ENCODE results near the gene NOX3.

NOX3 gene

GRCh38 chr6:155424181-155424580 lies 31.5 kb downstream of the NOX3 start:
- H3K9me3 ChIP-seq (ENCODE audit: low read length), result no peaks in the 10 kb centered on the region
- H3K4me1 ChIP-seq (ENCODE audit: insufficient read depth, low read length), result no peaks in the 10 kb centered on the region
- no peak overlapping the region for H3K27ac ChIP-seq (ENCODE audit: low read depth, low read length)
- no peaks in the 10 kb centered on the region for H3K27me3 ChIP-seq (ENCODE audit: control insufficient read depth in 1 of 2, insufficient read depth in 2 of 2, low read length in 2 of 2)
- H3K9ac ChIP-seq (ENCODE audit: low read length), result no peak overlapping the region
- H3K4me3 ChIP-seq (ENCODE audit: low read depth in 1 of 2, low read length in 2 of 2), result no peak overlapping the region
- no peaks in the 10 kb centered on the region for H3K36me3 ChIP-seq (ENCODE audit: insufficient read depth, low read length)

- H3K4me3 ChIP-seq (ENCODE audit: low read depth in 1 of 2, low read length in 2 of 2), result no peak overlapping the region
- no peak overlapping the region for H3K9ac ChIP-seq (ENCODE audit: low read length)
- H3K27me3 ChIP-seq (ENCODE audit: control insufficient read depth in 1 of 2, insufficient read depth in 2 of 2, low read length in 2 of 2), result no peaks in the 10 kb centered on the region
- H3K9me3 ChIP-seq (ENCODE audit: low read length), result no peaks in the 10 kb centered on the region
- no peak overlapping the region for H3K27ac ChIP-seq (ENCODE audit: low read depth, low read length)
- no peaks in the 10 kb centered on the region for H3K36me3 ChIP-seq (ENCODE audit: insufficient read depth, low read length)
- peaks cover 5% of the 10 kb centered on the region for H3K4me1 ChIP-seq (ENCODE audit: insufficient read depth, low read length)
Measured at GRCh38 chr6:155422635-155423034, 33.0 kb downstream of the NOX3 start.

- H3K27ac ChIP-seq (ENCODE audit: low read depth, low read length), result no peak overlapping the region
- no peaks in the 10 kb centered on the region for H3K27me3 ChIP-seq (ENCODE audit: control insufficient read depth in 1 of 2, insufficient read depth in 2 of 2, low read length in 2 of 2)
- H3K36me3 ChIP-seq (ENCODE audit: insufficient read depth, low read length), result no peaks in the 10 kb centered on the region
- H3K9me3 ChIP-seq (ENCODE audit: low read length), result no peaks in the 10 kb centered on the region
- no peak overlapping the region for H3K9ac ChIP-seq (ENCODE audit: low read length)
- H3K4me3 ChIP-seq (ENCODE audit: low read depth in 1 of 2, low read length in 2 of 2), result no peak overlapping the region
- H3K4me1 ChIP-seq (ENCODE audit: insufficient read depth, low read length), result peaks cover 5% of the 10 kb centered on the region
Measured at GRCh38 chr6:155420492-155420891, 35.1 kb downstream of the NOX3 start.

GRCh38 chr6:155419161-155419560 lies 36.5 kb downstream of the NOX3 start:
- Histone ChIP-seq H3K4me1 (ENCODE audit: insufficient read depth, low read length) (peaks cover 5% of the 10 kb centered on the region), H3K4me3 (ENCODE audit: low read depth in 1 of 2, low read length in 2 of 2) (no peak overlapping the region), H3K27me3 (ENCODE audit: control insufficient read depth in 1 of 2, insufficient read depth in 2 of 2, low read length in 2 of 2) (no peaks in the 10 kb centered on the region), H3K27ac (ENCODE audit: low read depth, low read length) (no peak overlapping the region), H3K36me3 (ENCODE audit: insufficient read depth, low read length) (no peaks in the 10 kb centered on the region), H3K9me3 (ENCODE audit: low read length) (no peaks in the 10 kb centered on the region), H3K9ac (ENCODE audit: low read length) (no peak overlapping the region)

DNA sequence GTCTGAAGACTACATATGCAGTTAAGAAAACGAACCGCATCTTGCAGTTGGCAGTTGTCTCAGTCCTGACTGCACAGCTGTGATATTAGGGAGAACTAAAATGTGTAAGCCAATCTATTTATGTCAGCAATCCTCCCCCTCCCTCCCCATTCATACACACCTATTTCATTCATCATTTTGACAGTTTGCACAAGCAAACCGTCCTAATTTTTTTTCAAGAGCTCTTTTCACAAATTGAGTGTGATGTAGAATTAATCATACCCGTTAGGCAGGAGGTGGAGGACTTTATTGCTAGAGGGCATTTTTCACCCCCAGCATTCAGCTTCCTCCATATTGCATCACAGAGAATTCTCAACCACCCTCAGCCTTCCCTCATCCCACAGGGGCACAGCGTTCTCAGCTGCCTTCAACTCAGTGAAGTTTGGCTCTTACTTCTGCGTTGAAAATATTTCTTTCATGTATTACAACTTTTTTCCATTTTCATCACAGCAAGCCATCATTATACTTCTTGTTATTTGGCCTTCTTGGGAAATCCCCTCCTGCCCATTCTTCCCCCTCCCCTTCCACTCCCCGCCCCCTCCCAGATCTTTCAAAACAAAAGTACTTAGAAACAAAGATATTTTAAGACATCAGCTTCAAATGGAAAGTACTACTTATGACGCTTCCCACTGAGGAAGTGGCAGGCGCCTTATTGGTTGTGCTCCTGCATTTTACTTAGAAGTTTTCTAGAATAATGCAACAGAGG lies 37.5 kb downstream of the NOX3 start:
- H3K36me3 ChIP-seq (ENCODE audit: insufficient read depth, low read length), result no peaks in the 10 kb centered on the region
- no peak overlapping the region for H3K4me3 ChIP-seq (ENCODE audit: low read depth in 1 of 2, low read length in 2 of 2)
- H3K9ac ChIP-seq (ENCODE audit: low read length), result no peak overlapping the region
- no peaks in the 10 kb centered on the region for H3K9me3 ChIP-seq (ENCODE audit: low read length)
- H3K27ac ChIP-seq (ENCODE audit: low read depth, low read length), result no peak overlapping the region
- H3K4me1 ChIP-seq (ENCODE audit: insufficient read depth, low read length), result peaks cover 5% of the 10 kb centered on the region
- H3K27me3 ChIP-seq (ENCODE audit: control insufficient read depth in 1 of 2, insufficient read depth in 2 of 2, low read length in 2 of 2), result no peaks in the 10 kb centered on the region

GRCh38 chr6:155417454-155417853 lies 38.2 kb downstream of the NOX3 start:
- no peak overlapping the region for H3K4me3 ChIP-seq (ENCODE audit: low read depth in 1 of 2, low read length in 2 of 2)

GRCh38 chr6:155415953-155416352 lies 39.7 kb downstream of the NOX3 start:
- H3K27ac ChIP-seq (ENCODE audit: low read depth, low read length), result no peak overlapping the region
- no peak overlapping the region for H3K9ac ChIP-seq (ENCODE audit: low read length)
- no peaks in the 10 kb centered on the region for H3K36me3 ChIP-seq (ENCODE audit: insufficient read depth, low read length)
- H3K4me3 ChIP-seq (ENCODE audit: low read depth in 1 of 2, low read length in 2 of 2), result no peak overlapping the region
- peaks cover 5% of the 10 kb centered on the region for H3K4me1 ChIP-seq (ENCODE audit: insufficient read depth, low read length)
- no peaks in the 10 kb centered on the region for H3K27me3 ChIP-seq (ENCODE audit: control insufficient read depth in 1 of 2, insufficient read depth in 2 of 2, low read length in 2 of 2)
- H3K9me3 ChIP-seq (ENCODE audit: low read length), result no peaks in the 10 kb centered on the region

More at GRCh38 chr6:155417454-155417853, 38.2 kb downstream of the NOX3 start:
- Histone ChIP-seq H3K27me3 (ENCODE audit: control insufficient read depth in 1 of 2, insufficient read depth in 2 of 2, low read length in 2 of 2) (no peaks in the 10 kb centered on the region), H3K36me3 (ENCODE audit: insufficient read depth, low read length) (no peaks in the 10 kb centered on the region), H3K9me3 (ENCODE audit: low read length) (no peaks in the 10 kb centered on the region), H3K4me1 (ENCODE audit: insufficient read depth, low read length) (peaks cover 5% of the 10 kb centered on the region), H3K27ac (ENCODE audit: low read depth, low read length) (no peak overlapping the region), H3K9ac (ENCODE audit: low read length) (no peak overlapping the region)

- Histone ChIP-seq H3K4me3 (ENCODE audit: low read depth in 1 of 2, low read length in 2 of 2) (no peak overlapping the region), H3K36me3 (ENCODE audit: insufficient read depth, low read length) (no peaks in the 10 kb centered on the region), H3K9me3 (ENCODE audit: low read length) (no peaks in the 10 kb centered on the region), H3K27me3 (ENCODE audit: control insufficient read depth in 1 of 2, insufficient read depth in 2 of 2, low read length in 2 of 2) (no peaks in the 10 kb centered on the region), H3K27ac (ENCODE audit: low read depth, low read length) (no peak overlapping the region), H3K4me1 (ENCODE audit: insufficient read depth, low read length) (peaks cover 5% of the 10 kb centered on the region), H3K9ac (ENCODE audit: low read length) (no peak overlapping the region)
Measured at GRCh38 chr6:155414049-155414448, 41.6 kb downstream of the NOX3 start.

DNA sequence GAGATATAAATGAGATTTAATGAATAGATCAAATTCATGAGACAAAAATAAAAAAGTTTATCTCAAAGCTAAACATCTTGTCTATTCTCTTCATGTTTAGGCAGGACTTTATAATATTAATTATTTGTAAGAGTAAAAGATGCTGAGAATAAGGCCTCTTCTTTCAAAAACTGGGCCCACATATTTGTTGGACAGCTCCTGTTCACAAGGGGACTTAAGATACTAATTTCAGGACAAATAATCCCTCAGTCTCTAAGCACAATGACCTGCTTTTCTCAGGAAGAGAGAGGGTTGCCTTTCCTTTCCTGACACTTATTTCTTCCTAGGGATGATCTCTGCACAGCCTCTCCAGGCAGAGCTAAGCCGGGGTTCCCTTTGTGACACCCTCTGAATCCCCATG lies 43.3 kb downstream of the NOX3 start:
- Histone ChIP-seq H3K4me3 (ENCODE audit: low read depth in 1 of 2, low read length in 2 of 2) (no peak overlapping the region), H3K36me3 (ENCODE audit: insufficient read depth, low read length) (no peaks in the 10 kb centered on the region), H3K9ac (ENCODE audit: low read length) (no peak overlapping the region), H3K27me3 (ENCODE audit: control insufficient read depth in 1 of 2, insufficient read depth in 2 of 2, low read length in 2 of 2) (no peaks in the 10 kb centered on the region), H3K4me1 (ENCODE audit: insufficient read depth, low read length) (no peaks in the 10 kb centered on the region), H3K9me3 (ENCODE audit: low read length) (no peaks in the 10 kb centered on the region), H3K27ac (ENCODE audit: low read depth, low read length) (no peak overlapping the region)

DNA sequence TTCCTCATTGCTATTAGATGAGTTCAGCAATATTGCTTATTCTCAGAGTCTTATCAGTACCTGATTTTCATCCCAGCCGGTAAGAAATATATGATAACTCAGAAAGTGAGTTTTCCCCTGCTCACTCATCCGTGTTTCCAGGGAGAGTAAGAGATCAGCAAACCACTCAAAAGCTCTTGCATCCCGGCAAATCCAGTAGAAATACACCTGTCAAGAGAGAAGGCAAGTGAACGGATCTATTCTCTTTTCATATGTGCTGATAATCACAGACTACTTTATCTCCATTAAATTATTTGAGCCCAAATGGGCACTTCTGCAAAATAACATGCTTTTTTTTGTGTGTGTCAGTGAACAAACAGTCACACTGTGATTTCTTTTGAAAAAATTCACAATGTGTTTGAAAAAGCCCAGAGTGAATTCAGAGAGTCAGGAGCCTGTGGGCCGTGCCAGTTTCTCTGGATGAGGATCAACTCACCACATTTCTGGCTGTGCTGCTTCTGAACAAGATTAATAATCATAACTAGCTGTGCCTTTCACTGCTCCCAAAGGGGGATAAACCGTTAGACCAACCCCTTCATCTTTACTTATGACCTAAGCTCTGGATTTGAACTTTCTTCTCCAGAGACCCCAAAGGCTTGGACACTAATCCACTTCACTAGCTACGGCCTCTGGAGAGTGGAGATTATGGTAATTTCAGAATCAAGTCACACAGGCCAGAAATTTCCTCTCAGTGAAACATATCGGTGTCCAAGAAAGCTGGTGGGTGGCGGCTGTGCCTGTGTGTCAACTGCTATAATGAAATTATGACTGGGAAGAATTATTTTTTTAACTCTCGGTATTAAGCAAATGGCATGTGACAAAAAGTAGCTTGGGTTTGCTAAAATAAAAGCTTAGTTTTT lies 44.2 kb downstream of the NOX3 start:
- Histone ChIP-seq H3K27me3 (ENCODE audit: control insufficient read depth in 1 of 2, insufficient read depth in 2 of 2, low read length in 2 of 2) (no peaks in the 10 kb centered on the region), H3K4me1 (ENCODE audit: insufficient read depth, low read length) (no peaks in the 10 kb centered on the region), H3K27ac (ENCODE audit: low read depth, low read length) (no peak overlapping the region), H3K9me3 (ENCODE audit: low read length) (no peaks in the 10 kb centered on the region), H3K9ac (ENCODE audit: low read length) (no peak overlapping the region), H3K4me3 (ENCODE audit: low read depth in 1 of 2, low read length in 2 of 2) (no peak overlapping the region), H3K36me3 (ENCODE audit: insufficient read depth, low read length) (no peaks in the 10 kb centered on the region)

GRCh38 chr6:155409391-155409790 lies 46.2 kb downstream of the NOX3 start:
- Histone ChIP-seq H3K27me3 (ENCODE audit: control insufficient read depth in 1 of 2, insufficient read depth in 2 of 2, low read length in 2 of 2) (no peaks in the 10 kb centered on the region), H3K4me3 (ENCODE audit: low read depth in 1 of 2, low read length in 2 of 2) (no peak overlapping the region), H3K27ac (ENCODE audit: low read depth, low read length) (no peak overlapping the region), H3K4me1 (ENCODE audit: insufficient read depth, low read length) (no peaks in the 10 kb centered on the region), H3K9me3 (ENCODE audit: low read length) (no peaks in the 10 kb centered on the region), H3K36me3 (ENCODE audit: insufficient read depth, low read length) (no peaks in the 10 kb centered on the region), H3K9ac (ENCODE audit: low read length) (no peak overlapping the region)

Data from muscle layer of colon (tissue), 2 donors.